ENCODE measurements around the gene CTCFL. TPM values are rescaled to one million over a fixed set of nuclear protein-coding genes. Genes with fewer than 3 reads are reported as not detected.

The CTCFL gene
- total and polyA plus RNA-seq, 2 of the 13 experiments (the other 11 are each of a cell fraction or from before 2014, with no cell fraction given), result 0.04 TPM; not detected in 1

- TF ChIP-seq ZNF142 (CRISPR knock-in tag; IDR thresholded peaks at IDR 0.05) (no peak), ZBTB44 (CRISPR knock-in tag; IDR thresholded peaks at IDR 0.05) (no peak), ZNF296 (CRISPR knock-in tag; conservative IDR thresholded peaks at IDR 0.05) (no peak), IRF9 (CRISPR knock-in tag; IDR thresholded peaks at IDR 0.05; ENCODE audit: borderline replicate concordance) (no peak), ZSCAN20 (CRISPR knock-in tag; IDR thresholded peaks at IDR 0.05; ENCODE audit: borderline replicate concordance) (no peak), ZBTB20 (CRISPR knock-in tag; IDR thresholded peaks at IDR 0.05; ENCODE audit: borderline replicate concordance, low read depth) (no peak; the same call in 1 of the 2 replicates), MLLT10 (CRISPR knock-in tag; IDR thresholded peaks at IDR 0.05) (no peak), ZSCAN29 (CRISPR knock-in tag; conservative IDR thresholded peaks at IDR 0.05) (no peak; the same call in 1 of the 2 replicates), NCOA2 (CRISPR knock-in tag; IDR thresholded peaks at IDR 0.05) (peak; percentile 20; the same call in 1 of the 2 replicates), RERE (CRISPR knock-in tag; IDR thresholded peaks at IDR 0.05; ENCODE audit: low read depth) (no peak), ZFP36L1 (CRISPR knock-in tag; IDR thresholded peaks at IDR 0.05) (no peak), RXRA (CRISPR knock-in tag; IDR thresholded peaks at IDR 0.05) (no peak), ZFP37 (CRISPR knock-in tag; IDR thresholded peaks at IDR 0.05; ENCODE audit: borderline replicate concordance) (no peak), ZMAT3 (CRISPR knock-in tag; conservative IDR thresholded peaks at IDR 0.05) (no peak), ZNF563 (CRISPR knock-in tag; IDR thresholded peaks at IDR 0.05) (no peak)
Measured at GRCh38 chr20:57555457-57556184, 30.7 kb upstream of the CTCFL start (continued).
